Esophagus squamous epithelium (tissue), 4 donors: ENCODE measurements around the gene FTH1.

Experiments
- POLR2A ChIP-seq, 4 donors: fragments of 450-650 bp; IDR thresholded peaks; one replicate each; pipeline ENCODE4 v1.6.1; 2017; ENCODE audit warnings: antibody characterized with exemption in 4 of 4, mild to moderate bottlenecking in 4 of 4, moderate library complexity in 3 of 4
- TF ChIP-seq, protein P1 (sequence below), 6 experiments: fragments of 450-650 bp in 4 of 6; fragments of 200-600 bp in 2 of 6; sonication (generic) in 2 of 6; IDR thresholded peaks; one replicate each; pipeline ENCODE4 v1.5.1; 2016 to 2019; ENCODE audit warnings: antibody characterized with exemption in 6 of 6, mild to moderate bottlenecking in 4 of 6, moderate library complexity in 4 of 6

DNA sequence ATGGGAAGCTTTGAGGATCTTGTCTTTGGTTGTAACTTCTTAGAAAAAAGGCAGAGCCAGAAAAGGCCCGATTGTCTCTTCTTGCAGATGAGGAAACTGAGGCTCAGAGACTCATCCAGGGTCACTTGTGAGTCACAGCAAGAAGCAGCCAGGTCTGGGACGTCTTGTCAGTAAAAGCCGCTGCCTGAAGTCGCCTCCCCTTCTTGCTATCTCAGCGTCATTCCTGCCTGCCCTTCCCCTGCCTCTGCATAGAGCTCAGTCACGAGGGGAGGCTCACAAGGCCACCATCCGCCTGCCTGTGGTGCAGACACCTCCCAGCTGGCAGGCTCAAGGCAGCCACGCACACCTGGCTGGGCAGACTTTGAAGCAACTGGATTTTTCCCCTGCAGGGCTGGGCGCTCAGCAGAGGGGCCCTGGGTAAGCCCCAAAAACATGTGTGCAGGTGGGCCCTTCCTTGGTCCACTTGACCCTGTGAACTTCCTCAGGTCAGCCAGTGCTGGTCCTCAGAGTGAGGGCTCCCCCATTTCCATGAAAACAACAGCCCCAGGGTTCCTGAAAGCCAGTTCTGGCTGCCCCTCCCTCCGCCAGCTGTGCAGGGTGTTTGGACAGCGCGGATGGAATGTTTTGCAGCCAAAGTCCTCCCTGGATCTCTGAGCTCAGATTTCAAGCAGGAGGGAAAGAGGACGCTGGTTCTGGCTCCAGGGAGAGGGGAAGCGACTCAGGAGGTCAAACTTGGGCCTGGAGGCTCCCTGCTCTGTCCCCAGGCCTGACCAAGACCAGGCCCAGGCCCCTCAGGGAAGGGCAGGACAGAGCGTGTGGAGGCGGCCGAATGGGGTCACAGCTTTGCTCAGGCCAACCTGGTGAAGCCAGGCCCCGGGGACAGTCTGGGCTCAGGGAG lies 44.0 kb downstream of the FTH1 start:
- TF ChIP-seq, protein P1, sequence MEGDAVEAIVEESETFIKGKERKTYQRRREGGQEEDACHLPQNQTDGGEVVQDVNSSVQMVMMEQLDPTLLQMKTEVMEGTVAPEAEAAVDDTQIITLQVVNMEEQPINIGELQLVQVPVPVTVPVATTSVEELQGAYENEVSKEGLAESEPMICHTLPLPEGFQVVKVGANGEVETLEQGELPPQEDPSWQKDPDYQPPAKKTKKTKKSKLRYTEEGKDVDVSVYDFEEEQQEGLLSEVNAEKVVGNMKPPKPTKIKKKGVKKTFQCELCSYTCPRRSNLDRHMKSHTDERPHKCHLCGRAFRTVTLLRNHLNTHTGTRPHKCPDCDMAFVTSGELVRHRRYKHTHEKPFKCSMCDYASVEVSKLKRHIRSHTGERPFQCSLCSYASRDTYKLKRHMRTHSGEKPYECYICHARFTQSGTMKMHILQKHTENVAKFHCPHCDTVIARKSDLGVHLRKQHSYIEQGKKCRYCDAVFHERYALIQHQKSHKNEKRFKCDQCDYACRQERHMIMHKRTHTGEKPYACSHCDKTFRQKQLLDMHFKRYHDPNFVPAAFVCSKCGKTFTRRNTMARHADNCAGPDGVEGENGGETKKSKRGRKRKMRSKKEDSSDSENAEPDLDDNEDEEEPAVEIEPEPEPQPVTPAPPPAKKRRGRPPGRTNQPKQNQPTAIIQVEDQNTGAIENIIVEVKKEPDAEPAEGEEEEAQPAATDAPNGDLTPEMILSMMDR (IDR thresholded peaks at IDR 0.05) = no peak
- no peak for TF ChIP-seq POLR2A (IDR thresholded peaks at IDR 0.05)
